T follicular helper cell (primary cell): Measurements from ENCODE around the gene CRBN.

Source experiments
- DNase-seq: peaks from one replicate; pipeline ENCODE4 v3.0.0-alpha.2; 2020; ENCODE audit warnings: low read depth
- total RNA-seq, 2 experiments: gene quantifications; one replicate each; lab custom pipeline; 2026; lab: John Stamatoyannopoulos, UW

The CRBN gene
- total RNA-seq, result 70.8 to 128 reads per million in 2 experiments

- peak; percentile 85 for DNase-seq
Observed at GRCh38 chr3:3179407-3180094, at the start of gene CRBN. CRBN (minus strand) TSS chr3:3179691; CDS start chr3:3179687, 4 bp downstream.

- no peak for DNase-seq
Observed at GRCh38 chr3:3227640-3228039, 48.1 kb upstream of the CRBN start.

GRCh38 chr3:3221528-3221927 is 42.0 kb upstream of the CRBN start:
- no peak for DNase-seq

GRCh38 chr3:3216401-3216800 is 36.9 kb upstream of the CRBN start:
- DNase-seq, result no peak

- no peak for DNase-seq
Observed at GRCh38 chr3:3212781-3213440, 33.4 kb upstream of the CRBN start.

GRCh38 chr3:3209714-3210113 is 30.2 kb upstream of the CRBN start:
- no peak for DNase-seq

GRCh38 chr3:3209057-3209456 is 29.6 kb upstream of the CRBN start:
- no peak for DNase-seq

- DNase-seq, result no peak
Observed at GRCh38 chr3:3201611-3202010, 22.1 kb upstream of the CRBN start.

- no peak for DNase-seq
Observed at GRCh38 chr3:3200632-3201212, 21.2 kb upstream of the CRBN start.

GRCh38 chr3:3199306-3199705 is 19.8 kb upstream of the CRBN start:
- DNase-seq, result no peak

- DNase-seq, result no peak
Observed at GRCh38 chr3:3196148-3196861, 16.8 kb upstream of the CRBN start.

GRCh38 chr3:3194861-3195260 is 15.4 kb upstream of the CRBN start:
- DNase-seq, result no peak

- DNase-seq, result no peak
Observed at GRCh38 chr3:3192286-3192675, 12.8 kb upstream of the CRBN start.

- DNase-seq, result no peak
Observed at GRCh38 chr3:3191675-3192285, 12.3 kb upstream of the CRBN start.

- no peak for DNase-seq
Observed at GRCh38 chr3:3189961-3190360, 10.5 kb upstream of the CRBN start.

- DNase-seq, result no peak
Observed at GRCh38 chr3:3189102-3189727, 9.7 kb upstream of the CRBN start.

- no peak for DNase-seq
Observed at GRCh38 chr3:3184876-3185275, 5.4 kb upstream of the CRBN start.

GRCh38 chr3:3180456-3180855 is 965 bp upstream of the CRBN start:
- no peak for DNase-seq

- no peak for DNase-seq
Observed at GRCh38 chr3:3178498-3179328, 778 bp downstream of the CRBN start.

GRCh38 chr3:3177861-3178497 is 1.5 kb downstream of the CRBN start:
- peak; percentile 7 for DNase-seq
